ENCODE results near the gene DBF4B. TPM values are rescaled to one million over a fixed set of nuclear protein-coding genes. Genes with fewer than 3 reads are reported as not detected.
"Not testable (repeated sequence)": the region's sequence is repeated elsewhere in the genome, so short reads cannot be mapped to it uniquely, and the experiment has no call there.

The DBF4B gene
- total RNA-seq, 1 donor from 2014 or later, result 17.9 TPM

- H3K27me3 Mint-ChIP-seq (ENCODE audit: low read depth), result peaks cover 14% of the 10 kb centered on the region
- H3K27ac Mint-ChIP-seq, result no peak overlapping the region
- no peak overlapping the region for H3K4me3 Mint-ChIP-seq
- no peak for DNase-seq (ENCODE audit: low spot score in 2 of 2, unreplicated experiment in 2 of 2)
- H3K4me1 Mint-ChIP-seq, result peaks cover 2% of the 10 kb centered on the region
- H3K9me3 Mint-ChIP-seq, result no peaks in the 10 kb centered on the region
- H3K36me3 Mint-ChIP-seq, result peaks cover 4% of the 10 kb centered on the region
- no peak for TF ChIP-seq CTCF (IDR thresholded peaks at IDR 0.05; ENCODE audit: unreplicated experiment)
Measured at GRCh38 chr17:44754276-44754675, 45.8 kb downstream of the DBF4B start.

DNA sequence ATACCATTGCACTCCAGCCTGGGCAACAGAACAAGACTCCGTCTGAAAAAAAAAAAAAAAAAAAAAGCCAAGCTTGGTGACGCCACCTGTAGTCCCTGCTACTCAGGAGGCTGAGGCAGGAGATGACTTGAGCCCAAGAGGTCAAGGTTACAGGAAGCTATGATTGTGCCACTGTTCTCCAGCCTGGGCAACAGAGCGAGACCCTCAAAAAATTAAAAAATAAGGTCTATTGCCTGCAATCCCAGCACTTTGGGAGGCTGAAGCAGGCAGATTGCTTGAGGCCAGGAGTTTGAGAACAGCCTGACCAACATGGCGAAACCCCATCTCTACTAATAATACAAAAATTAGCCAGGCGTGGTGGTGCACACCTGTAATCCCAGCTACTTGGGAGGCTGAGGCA is 46.7 kb downstream of the DBF4B start:
- not testable (repeated sequence) for H3K9me3 Mint-ChIP-seq; H3K4me1 Mint-ChIP-seq; DNase-seq (ENCODE audit: low spot score in 2 of 2, unreplicated experiment in 2 of 2); H3K27ac Mint-ChIP-seq; H3K4me3 Mint-ChIP-seq; H3K36me3 Mint-ChIP-seq
- H3K27me3 Mint-ChIP-seq (ENCODE audit: low read depth), result peaks cover 17% of the 10 kb centered on the region

DNA sequence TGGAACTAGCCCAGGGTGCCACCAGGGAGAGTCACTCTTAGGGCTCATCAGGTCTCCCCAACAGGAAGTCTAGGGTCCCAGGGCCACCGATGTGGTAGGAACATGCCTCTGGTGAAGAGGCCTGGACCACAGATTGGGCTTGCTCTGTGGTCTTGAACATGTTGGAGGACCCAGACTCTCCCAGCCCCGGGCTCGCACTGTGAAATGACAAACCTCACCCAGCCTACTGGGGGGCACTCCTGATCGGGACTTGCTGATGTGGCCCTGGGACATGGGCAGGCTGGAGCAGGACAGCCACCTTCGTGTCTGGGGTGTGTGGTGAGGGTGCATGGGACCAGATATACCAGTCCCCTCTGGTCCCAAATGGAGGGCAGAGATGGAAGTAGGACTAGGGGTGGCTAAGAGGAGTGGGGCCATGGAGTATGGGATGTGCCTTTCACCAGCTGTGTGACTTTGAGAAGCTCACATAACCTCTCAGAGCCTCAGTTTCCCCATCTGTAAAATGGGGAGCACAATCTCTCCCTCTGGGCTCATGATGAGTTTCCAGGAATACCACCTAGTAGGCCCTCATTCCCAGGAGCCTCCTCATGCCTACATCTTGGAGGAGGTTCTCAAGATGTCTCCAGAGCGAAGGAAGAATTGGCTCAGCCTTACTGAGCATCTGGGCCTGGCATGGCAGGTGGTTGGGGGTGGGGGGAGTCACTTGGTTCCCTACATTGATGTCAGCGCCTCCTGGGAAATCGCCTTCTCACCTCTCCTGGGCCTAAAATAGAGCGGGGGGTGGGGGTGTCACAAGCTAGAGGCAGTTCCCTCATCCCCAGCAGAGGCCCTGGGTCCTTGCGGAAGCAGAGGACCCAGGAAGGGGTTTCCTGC is 48.8 kb downstream of the DBF4B start:
- H3K36me3 Mint-ChIP-seq, result no peaks in the 10 kb centered on the region
- DNase-seq (ENCODE audit: low spot score in 2 of 2, unreplicated experiment in 2 of 2), result no peak
- TF ChIP-seq CTCF (IDR thresholded peaks at IDR 0.05; ENCODE audit: unreplicated experiment), result no peak
- H3K27me3 Mint-ChIP-seq (ENCODE audit: low read depth), result peaks cover 28% of the 10 kb centered on the region
- H3K4me1 Mint-ChIP-seq, result no peaks in the 10 kb centered on the region
- H3K9me3 Mint-ChIP-seq, result no peaks in the 10 kb centered on the region
- H3K27ac Mint-ChIP-seq, result no peak overlapping the region
- H3K4me3 Mint-ChIP-seq, result peak overlapping the region; percentile 59

GRCh38 chr17:44757918-44758413 is 49.5 kb downstream of the DBF4B start:
- Mint-ChIP-seq H3K4me3 (peak overlapping the region; percentile 59), H3K9me3 (no peaks in the 10 kb centered on the region), H3K27ac (no peak overlapping the region), H3K27me3 (ENCODE audit: low read depth) (peaks cover 28% of the 10 kb centered on the region), H3K36me3 (no peaks in the 10 kb centered on the region), H3K4me1 (no peaks in the 10 kb centered on the region)
- no peak for DNase-seq (ENCODE audit: low spot score in 2 of 2, unreplicated experiment in 2 of 2)
- TF ChIP-seq CTCF (IDR thresholded peaks at IDR 0.05; ENCODE audit: unreplicated experiment), result no peak

DNA sequence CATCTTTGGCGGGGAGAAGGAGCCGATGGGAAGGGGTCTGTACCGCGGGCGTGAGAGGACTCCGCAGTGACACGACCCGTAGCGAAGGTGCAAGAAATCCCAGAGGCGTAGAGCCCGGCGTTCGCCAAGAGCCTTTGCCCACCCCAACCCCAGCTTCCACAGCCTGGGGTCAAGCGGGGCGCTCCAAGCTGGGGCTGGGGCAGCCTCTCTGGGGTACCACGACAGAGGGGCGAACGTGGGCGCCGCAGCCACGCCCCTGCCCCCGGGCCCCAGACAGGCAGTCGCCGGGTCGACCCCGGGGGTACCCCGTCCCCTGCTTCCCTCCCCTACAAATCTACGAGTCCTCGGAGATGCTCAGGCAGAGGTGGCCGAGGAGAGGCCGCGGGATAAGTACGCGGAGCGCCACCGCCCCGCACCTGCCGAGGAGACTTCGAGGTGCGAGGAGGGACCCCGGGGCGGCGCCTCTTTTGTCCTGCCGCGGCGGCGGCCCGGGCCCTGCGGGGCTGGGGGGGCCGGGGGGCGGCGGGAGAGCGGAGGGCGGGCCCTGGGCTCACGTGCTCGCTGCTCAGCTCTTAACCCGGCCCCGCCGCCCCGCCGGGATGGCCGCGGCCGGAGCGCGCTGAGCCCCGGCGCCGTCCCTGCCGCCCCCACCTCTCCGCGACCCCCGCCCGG is 50.1 kb downstream of the DBF4B start, which contains the start of gene ADAM11:
TSS of gene ADAM11 (plus strand) at position 575 of the 672 bp plus-strand sequence. CDS start 212 bp downstream, outside the sequence.
- peaks cover 28% of the 10 kb centered on the region for H3K27me3 Mint-ChIP-seq (ENCODE audit: low read depth)
- no peak for DNase-seq (ENCODE audit: low spot score in 2 of 2, unreplicated experiment in 2 of 2)
- H3K27ac Mint-ChIP-seq, result no peak within 1 kb of the TSS
- H3K4me3 Mint-ChIP-seq, result peak within 1 kb of the TSS; percentile 59
- no peaks in the 10 kb centered on the region for H3K9me3 Mint-ChIP-seq
- H3K36me3 Mint-ChIP-seq, result no peaks in the 10 kb centered on the region
- no peaks in the 10 kb centered on the region for H3K4me1 Mint-ChIP-seq
- no peak for TF ChIP-seq CTCF (IDR thresholded peaks at IDR 0.05; ENCODE audit: unreplicated experiment)
